Thyroid gland (tissue), 4 donors: ENCODE data around the gene ZNF740. TPM values are rescaled to one million over a fixed set of nuclear protein-coding genes. Genes with fewer than 3 reads are reported as not detected.

Experiments used
- DNase-seq, 2 donors: peaks; one replicate each; pipeline ENCODE4 v3.0.0-alpha.2; 2019
- H3K27ac ChIP-seq, 3 donors: fragments of 200-600 bp; sonication (generic); 1 replicate in 2 of 3; 2 replicates in 1 of 3; pipeline ENCODE4 v1.5.1; 2016 to 2019; ENCODE audit warnings: mild to moderate bottlenecking in 1 of 3, moderate library complexity in 1 of 3
- H3K27me3 ChIP-seq: fragments of 200-600 bp; sonication (generic); one replicate; pipeline ENCODE4 v1.5.1; 2019
- H3K36me3 ChIP-seq, 2 donors: fragments of 200-600 bp; sonication (generic); one replicate each; pipeline ENCODE4 v1.5.1; 2016 to 2019
- H3K4me1 ChIP-seq, 2 donors: fragments of 200-600 bp; sonication (generic); one replicate each; pipeline ENCODE4 v1.5.1; 2017 to 2019
- H3K4me3 ChIP-seq, 3 donors: fragments of 200-600 bp; sonication (generic); replicated peaks in 1 of 3; 1 replicate in 2 of 3; 2 replicates in 1 of 3; pipeline ENCODE4 v1.5.1; 2016; ENCODE audit warnings: mild to moderate bottlenecking in 1 of 3
- H3K9me3 ChIP-seq: fragments of 200-600 bp; sonication (generic); one replicate; pipeline ENCODE4 v1.5.1; 2017
- POLR2A ChIP-seq, 2 donors: fragments of 450-650 bp; IDR thresholded peaks; one replicate each; pipeline ENCODE4 v1.6.1; 2017; ENCODE audit warnings: antibody characterized with exemption in 2 of 2, mild to moderate bottlenecking in 2 of 2, moderate library complexity in 1 of 2
- WGBS, 2 donors: methylation state at CpG; one replicate each; pipeline ENCODE4 v1.1.5; 2017; 5-methylcytosine and 5-hydroxymethylcytosine counted together
- intact Hi-C: fragments of 100-400 bp; cut with DNase I; formaldehyde crosslinking; loops from one replicate; pipeline ENCODE4 v1.15.1; 2023
- total RNA-seq, 4 donors: library from RNA; depleted of rRNA; stranded (reverse); fragments of >200 nt; gene quantifications; one replicate each; pipeline ENCODE4 v1.2.3, GENCODE V29; 2016
- TF ChIP-seq, protein P1 (sequence below), 6 experiments: fragments of 200-600 bp in 3 of 6; fragments of 450-650 bp in 3 of 6; sonication (generic) in 3 of 6; IDR thresholded peaks; one replicate each; pipeline ENCODE4 v1.5.1; 2016 to 2019; ENCODE audit warnings: antibody characterized with exemption in 6 of 6, mild to moderate bottlenecking in 2 of 6, inconsistent platforms in 1 of 6, moderate library complexity in 1 of 6

The ZNF740 gene
- total RNA-seq, 4 donors from 2014 or later, result 16.5 to 22.8 (median 20.6) TPM

DNA sequence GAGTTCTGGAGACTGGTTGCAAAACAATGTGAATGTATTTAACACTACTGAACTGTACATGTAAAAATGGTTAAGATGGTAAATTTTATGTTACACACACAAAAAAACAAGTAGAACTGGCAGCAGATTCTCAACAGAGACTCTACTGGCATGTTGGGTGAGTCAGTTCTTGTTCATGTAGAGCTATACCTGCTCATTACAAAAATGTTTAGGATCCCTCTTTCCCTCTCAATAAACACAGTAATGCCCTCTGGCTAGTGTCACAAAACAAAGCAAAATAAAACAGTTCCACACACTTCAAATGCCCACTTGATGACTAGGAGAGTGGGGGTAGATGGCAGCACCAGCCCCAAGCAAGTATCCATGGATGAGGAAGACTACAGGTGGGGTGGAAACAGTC lies 13.7 kb upstream of the ZNF740 start:
- H3K27ac ChIP-seq, result no peak overlapping the region
- intact Hi-C loops, result no loop called here
- H3K4me3 ChIP-seq, result no peak overlapping the region
- H3K4me1 ChIP-seq, result no peaks in the 10 kb centered on the region
- TF ChIP-seq, protein P1, sequence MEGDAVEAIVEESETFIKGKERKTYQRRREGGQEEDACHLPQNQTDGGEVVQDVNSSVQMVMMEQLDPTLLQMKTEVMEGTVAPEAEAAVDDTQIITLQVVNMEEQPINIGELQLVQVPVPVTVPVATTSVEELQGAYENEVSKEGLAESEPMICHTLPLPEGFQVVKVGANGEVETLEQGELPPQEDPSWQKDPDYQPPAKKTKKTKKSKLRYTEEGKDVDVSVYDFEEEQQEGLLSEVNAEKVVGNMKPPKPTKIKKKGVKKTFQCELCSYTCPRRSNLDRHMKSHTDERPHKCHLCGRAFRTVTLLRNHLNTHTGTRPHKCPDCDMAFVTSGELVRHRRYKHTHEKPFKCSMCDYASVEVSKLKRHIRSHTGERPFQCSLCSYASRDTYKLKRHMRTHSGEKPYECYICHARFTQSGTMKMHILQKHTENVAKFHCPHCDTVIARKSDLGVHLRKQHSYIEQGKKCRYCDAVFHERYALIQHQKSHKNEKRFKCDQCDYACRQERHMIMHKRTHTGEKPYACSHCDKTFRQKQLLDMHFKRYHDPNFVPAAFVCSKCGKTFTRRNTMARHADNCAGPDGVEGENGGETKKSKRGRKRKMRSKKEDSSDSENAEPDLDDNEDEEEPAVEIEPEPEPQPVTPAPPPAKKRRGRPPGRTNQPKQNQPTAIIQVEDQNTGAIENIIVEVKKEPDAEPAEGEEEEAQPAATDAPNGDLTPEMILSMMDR (IDR thresholded peaks at IDR 0.05), result no peak
- no peak for TF ChIP-seq POLR2A (IDR thresholded peaks at IDR 0.05)
- no peak for DNase-seq
- no peaks in the 10 kb centered on the region for H3K9me3 ChIP-seq
- no peaks in the 10 kb centered on the region for H3K27me3 ChIP-seq
- no peaks in the 10 kb centered on the region for H3K36me3 ChIP-seq

DNA sequence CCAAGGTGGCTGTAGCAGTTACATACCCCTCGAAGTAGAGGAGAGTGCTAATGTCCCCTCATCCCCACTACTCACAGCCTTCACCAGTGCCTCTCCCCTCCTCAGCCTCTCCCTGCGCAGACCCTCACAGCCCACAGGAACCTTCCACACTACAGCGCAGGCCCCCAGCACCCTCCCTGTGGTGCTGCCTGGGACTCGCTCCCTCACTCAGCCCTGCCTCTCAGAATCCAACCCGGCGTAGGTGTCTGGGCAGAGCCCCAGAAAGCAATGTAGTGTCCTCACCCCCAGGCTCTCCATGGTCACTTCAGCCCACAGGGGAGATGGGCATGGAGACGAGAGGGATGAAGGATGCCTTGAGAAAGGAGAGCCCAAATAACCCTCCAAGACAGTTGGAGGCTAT lies 10.9 kb upstream of the ZNF740 start:
- 93 to 96% methylated on average over 7 of the region's 7 CpGs for WGBS, 2 donors
- Histone ChIP-seq H3K27me3 (no peaks in the 10 kb centered on the region), H3K4me1 (no peaks in the 10 kb centered on the region), H3K9me3 (no peaks in the 10 kb centered on the region), H3K4me3 (no peak overlapping the region), H3K27ac (no peak overlapping the region), H3K36me3 (peaks cover 0 to 4% of the 10 kb centered on the region in 2 donors)
- no peak for DNase-seq
- intact Hi-C loops, result no loop called here
- TF ChIP-seq POLR2A (IDR thresholded peaks at IDR 0.05), result no peak
- TF ChIP-seq, protein P1 (IDR thresholded peaks at IDR 0.05), result no peak

DNA sequence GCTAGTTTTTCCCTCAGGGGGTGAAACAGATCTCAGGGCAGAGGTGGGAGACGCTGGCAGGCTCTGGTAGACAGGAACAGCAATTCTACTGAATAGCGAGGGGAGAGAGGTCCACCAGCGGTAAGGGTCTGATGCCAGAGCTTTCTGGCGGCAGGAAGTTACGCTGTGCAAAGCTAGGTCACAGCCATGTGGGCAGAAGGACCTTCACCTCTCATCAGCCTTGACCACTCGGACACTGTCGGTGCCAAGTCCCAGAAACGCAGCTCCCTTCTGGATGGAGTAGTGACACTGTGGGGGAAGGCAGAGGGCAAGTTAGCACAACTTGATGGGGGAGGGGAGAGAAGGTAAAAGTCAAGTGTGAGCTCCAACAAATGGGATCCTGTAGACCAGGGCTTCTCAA lies 10.3 kb upstream of the ZNF740 start:
- no peak for DNase-seq
- H3K36me3 ChIP-seq, result peaks cover 0 to 4% of the 10 kb centered on the region in 2 donors
- H3K9me3 ChIP-seq, result no peaks in the 10 kb centered on the region
- H3K4me3 ChIP-seq, result no peak overlapping the region
- WGBS, 2 donors, result 91 to 94% methylated on average over 7 to 8 of the region's 8 CpGs
- H3K4me1 ChIP-seq, result no peaks in the 10 kb centered on the region
- no peaks in the 10 kb centered on the region for H3K27me3 ChIP-seq
- TF ChIP-seq, protein P1 (IDR thresholded peaks at IDR 0.05), result no peak
- no peak for TF ChIP-seq POLR2A (IDR thresholded peaks at IDR 0.05)
- H3K27ac ChIP-seq, result no peak overlapping the region
- intact Hi-C loops, result no loop called here

DNA sequence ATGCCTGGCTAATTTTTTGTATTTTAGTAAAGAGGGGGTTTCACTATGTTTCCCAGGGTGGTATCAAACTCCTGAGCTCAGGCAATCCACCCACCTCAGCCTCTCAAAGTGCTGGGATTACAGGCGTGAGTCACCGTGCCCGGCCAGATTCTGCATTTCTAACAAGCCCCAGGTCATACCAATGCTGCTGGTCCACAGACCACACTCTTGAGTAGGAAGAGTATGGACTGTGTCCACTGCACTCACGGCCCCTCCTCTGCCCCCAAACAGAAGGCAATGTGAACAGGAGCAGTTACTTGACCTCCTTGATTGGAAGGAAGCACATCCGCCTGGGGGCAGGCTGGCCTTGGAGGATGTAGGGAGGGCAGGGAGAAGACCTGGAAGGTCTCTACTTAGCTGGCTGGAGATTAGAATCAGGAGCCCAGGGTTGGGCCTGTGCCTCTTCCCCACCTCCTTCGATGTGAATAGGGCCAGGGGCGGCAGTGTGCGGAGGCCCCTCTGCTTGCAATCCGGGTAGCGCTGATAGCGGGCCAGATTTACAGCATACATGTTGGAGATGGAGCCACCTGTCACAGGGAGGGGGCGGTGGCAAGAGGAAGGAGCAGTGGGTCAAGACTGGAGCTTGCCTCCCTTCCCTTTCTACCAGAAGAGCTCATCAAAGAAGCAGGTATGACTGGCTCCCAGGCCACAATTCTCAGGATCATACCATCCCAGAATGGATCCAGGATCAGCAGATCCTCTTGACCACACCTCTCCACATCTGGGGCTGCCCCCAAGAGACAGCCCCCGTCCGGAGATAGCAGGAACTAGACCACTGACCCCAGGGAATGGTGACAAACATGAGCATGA lies 9.4 kb upstream of the ZNF740 start:
- WGBS, 2 donors, result 88 to 90% methylated on average over 13 to 14 of the region's 14 CpGs
- Histone ChIP-seq H3K27me3 (no peaks in the 10 kb centered on the region), H3K9me3 (no peaks in the 10 kb centered on the region), H3K27ac (no peak overlapping the region), H3K36me3 (peaks cover 0 to 4% of the 10 kb centered on the region in 2 donors), H3K4me1 (no peaks in the 10 kb centered on the region), H3K4me3 (no peak overlapping the region)
- no peak for DNase-seq
- TF ChIP-seq, protein P1 (IDR thresholded peaks at IDR 0.05), result no peak
- no peak for TF ChIP-seq POLR2A (IDR thresholded peaks at IDR 0.05)
- intact Hi-C loops, result no loop called here

DNA sequence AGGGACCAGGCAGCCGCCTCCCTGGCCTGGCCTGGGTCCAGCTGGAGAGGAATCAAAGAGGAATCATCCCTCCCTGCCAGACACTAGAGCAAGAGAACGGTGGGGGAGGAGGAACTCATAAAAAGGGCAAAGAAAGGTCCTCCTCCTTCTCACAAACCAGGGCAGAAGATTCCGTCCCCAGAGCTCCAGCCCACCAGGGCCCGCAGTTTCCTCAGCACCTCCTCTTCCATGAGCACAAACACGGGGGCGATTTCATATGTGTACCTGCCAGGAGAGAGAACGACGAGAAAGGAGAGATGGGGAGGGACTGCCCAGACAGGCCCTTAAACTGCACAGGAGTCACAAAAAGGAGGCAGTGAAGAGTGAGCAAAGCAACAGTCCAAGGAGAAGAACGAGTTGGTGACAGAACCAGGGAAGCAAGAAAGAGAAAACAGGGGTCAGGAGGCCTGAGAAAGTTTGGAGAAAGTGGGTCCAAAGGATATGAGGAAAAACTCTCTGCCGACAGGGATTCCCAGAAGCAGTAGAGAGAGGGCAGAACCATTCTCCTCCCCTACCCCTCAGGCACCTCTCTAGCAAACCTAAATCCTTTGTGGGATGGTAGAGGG lies 8.7 kb upstream of the ZNF740 start:
- Histone ChIP-seq H3K27me3 (no peaks in the 10 kb centered on the region), H3K4me1 (no peaks in the 10 kb centered on the region), H3K9me3 (no peaks in the 10 kb centered on the region), H3K27ac (no peak overlapping the region), H3K4me3 (no peak overlapping the region), H3K36me3 (peaks cover 0 to 4% of the 10 kb centered on the region in 2 donors)
- intact Hi-C loops, result no loop called here
- DNase-seq, result no peak
- TF ChIP-seq, protein P1 (IDR thresholded peaks at IDR 0.05), result no peak
- no peak for TF ChIP-seq POLR2A (IDR thresholded peaks at IDR 0.05)
- WGBS, 2 donors, result 52 to 54% methylated on average over 10 of the region's 10 CpGs
